Endothelial cell of hepatic sinusoid (primary cell): ENCODE results near the gene CFAP53.

ENCODE experiments used
- in situ Hi-C: cut with HindIII; loops from 2 replicates; pipeline ENCODE4 v1.10.0; 2017; ENCODE audit warnings: low sequenced_read_pairs

CFAP53 gene

DNA sequence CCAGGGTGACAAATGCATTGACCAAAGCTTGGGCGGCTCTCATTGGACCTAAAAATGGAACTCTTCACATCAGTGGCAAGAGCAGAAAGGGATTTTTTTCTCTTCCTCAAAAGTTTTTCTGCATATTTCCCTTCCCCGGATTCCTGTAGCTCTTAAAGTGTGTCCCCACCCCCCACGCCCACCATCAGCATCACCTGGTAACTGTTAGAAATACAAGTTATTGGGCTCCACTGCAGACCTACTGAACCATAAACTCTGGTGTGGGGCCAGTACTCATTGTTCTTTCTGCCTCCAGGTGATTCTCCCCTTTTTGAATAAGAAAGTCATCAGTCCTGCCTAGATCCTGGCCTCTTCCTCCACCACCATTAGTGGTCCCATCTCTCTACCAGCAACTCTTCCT, 70.0 kb downstream of the CFAP53 start:
- in situ Hi-C loops, result no loop called here

DNA sequence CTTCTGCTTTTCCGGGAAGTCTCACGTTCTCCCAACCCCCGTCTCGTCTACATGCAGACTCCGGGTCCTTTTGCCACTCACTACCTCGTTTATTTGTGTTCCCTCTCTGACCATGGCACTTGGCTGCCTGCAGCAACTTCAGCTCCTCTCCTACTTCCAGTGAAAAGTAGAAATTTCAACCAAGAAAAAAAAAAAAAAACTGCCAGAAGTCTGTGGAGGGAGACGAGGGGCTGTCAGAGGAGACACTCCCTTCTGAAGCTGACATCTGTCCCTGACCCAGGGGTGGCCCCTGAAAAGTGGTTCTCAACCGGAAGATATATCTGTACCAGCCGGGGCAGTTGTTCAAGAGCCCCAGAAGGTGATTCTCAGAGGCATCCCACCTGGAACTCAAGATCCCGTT, 70.6 kb downstream of the CFAP53 start:
- in situ Hi-C loops, result no loop called here

DNA sequence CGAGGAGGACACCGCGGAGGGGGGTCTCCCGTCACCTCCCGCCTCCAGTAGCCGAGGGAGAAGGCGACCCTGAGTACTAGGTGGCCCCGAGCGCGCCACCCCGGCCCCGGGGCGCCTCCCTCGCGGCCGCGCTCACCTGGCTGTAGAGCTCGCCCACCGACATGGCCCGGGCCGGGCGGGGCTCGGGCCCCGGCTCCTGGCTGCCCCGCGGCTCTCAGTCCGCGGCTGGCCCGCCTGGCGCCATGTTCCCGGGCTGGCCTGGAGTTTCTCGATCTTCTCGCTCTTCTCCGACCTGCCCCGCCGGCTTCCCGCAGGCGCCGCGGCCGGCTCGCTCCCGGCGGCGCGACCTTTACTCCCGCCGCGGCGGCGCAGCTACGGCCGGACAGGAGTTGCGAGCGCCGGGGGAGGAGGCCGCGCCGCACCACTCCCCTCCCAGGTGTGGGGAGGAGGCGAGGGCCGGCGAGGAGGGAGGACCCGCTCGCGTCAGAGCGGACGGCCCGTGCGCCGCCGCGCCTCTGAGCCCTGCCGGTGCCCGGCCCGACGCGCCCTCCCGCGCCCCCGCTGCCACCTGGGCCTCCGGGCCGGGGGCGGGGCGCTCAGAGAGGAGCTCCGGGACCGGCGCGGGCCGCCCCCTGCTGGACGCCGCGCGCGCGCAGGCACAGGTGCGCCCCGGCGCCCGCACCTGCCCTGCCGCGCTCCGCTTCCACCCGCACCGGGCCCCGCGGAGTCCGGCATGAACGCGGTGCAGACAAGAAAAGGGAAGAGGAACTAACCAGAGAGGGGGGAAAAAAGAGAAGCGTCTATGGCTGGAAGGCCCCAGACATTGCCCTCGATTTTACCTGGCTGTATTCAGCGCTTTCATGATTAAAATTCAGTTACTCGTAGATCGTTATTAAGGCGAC, 71.4 kb downstream of the CFAP53 start, which contains the start of gene MYO5B:
Gene MYO5B (minus strand): TSS at position 517 of the 902 bp plus-strand sequence. CDS start 354 bp downstream, at position 163.
- in situ Hi-C loops, result no loop called here

DNA sequence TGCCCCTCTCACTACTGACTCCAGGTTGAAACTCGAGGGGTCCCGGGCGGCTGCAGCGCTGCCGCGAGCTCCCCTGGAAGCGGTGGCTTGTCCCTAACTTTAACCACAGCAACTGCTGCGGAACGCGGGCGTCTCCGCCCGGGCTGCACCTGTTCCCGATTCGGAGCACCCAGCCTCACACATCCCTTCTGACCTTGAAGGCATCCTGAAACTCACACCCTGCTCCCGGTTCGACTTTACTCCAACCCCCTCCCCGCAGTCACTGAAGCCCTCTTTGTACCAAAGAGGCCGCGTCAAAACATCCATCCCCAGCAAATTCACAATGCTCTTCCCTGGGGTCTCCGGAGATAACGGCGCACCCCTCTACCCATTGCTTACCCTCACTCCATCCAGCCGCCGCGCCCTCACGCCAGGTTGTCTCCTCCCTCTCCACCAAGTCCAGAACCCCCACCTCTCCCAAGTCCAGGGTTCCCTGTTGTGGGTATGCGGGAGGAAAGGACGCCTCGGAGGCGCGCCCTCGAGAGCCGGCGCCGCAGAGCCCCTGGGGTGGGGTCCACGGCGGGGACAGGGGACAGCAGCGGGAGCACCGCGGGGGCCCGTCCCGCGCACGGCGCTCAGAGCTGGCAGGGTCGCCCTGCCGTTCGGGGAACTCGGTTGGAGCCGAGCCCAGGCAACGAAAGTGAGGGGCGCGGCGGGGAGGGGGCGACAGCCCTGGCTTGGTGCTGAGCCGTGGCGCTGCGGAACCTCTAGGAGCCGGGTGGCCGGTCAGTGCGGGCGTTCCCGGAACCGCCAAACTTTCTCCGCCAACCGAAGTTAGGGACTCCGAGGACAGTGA, 72.3 kb downstream of the CFAP53 start:
- in situ Hi-C loops, result no loop called here

- in situ Hi-C loops, result no loop called here
Measured at GRCh38 chr18:50192995-50193795, 73.1 kb downstream of the CFAP53 start.

- in situ Hi-C loops, result no loop called here
Measured at GRCh38 chr18:50190926-50191325, 75.4 kb downstream of the CFAP53 start.

DNA sequence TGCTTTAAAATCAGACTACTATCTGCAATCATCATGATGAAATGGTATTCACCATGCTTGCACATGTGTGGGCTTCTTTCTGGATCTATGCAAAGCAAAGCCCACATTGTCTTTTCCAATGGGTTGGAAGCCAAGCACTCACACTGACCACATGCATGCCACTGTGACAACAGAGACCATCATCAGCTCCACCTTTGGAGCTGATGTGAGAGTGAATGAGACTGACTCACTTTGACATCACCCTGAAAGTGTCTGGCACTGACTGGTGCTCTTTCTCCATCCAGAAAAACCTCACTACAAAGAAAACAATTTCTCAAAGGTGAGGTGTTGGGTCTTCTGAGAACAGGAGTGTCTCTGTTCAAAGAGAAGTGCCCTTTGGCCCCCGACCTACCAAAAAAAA, 76.1 kb downstream of the CFAP53 start:
- in situ Hi-C loops, result no loop called here

DNA sequence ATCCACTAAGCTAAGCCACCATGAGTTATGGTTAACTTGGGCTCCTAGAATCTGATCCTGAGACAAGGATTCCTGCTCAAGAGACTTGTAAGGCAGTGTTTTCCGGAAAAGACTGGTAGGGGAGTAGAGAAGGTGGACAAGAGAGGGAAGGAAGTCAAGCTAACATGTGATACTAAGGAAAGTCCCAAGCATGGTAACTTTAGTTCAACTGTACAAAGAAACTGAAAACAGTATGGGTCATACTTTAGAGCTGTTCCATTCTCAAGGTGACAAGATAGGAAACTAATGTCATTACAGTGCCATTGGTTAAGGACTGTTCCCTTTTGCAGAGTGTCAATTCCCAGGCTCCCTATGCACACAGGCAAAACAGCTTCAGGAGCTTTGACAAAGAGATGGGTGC, 77.1 kb downstream of the CFAP53 start:
- in situ Hi-C loops, result no loop called here

DNA sequence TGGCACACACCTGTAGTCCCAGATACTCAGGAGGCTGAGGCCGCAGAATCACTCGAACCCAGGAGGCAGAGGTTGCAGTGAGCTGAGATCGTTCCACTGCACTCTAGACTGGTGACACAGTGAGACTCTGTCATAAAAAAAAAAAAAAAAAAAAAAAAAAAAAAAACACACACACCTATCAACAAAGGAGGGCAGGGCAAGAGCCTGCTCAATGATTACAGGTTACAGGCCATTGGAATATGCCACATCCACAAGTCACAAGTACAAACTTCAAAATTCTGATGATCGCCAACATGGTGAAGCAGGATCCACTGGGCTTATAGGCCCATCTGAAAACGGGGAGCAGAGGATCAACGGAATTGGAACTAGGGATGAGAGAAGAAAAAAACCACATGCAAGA, 77.6 kb downstream of the CFAP53 start:
- in situ Hi-C loops, result no loop called here

- in situ Hi-C loops, result no loop called here
Measured at GRCh38 chr18:50187659-50188058, 78.6 kb downstream of the CFAP53 start.

DNA sequence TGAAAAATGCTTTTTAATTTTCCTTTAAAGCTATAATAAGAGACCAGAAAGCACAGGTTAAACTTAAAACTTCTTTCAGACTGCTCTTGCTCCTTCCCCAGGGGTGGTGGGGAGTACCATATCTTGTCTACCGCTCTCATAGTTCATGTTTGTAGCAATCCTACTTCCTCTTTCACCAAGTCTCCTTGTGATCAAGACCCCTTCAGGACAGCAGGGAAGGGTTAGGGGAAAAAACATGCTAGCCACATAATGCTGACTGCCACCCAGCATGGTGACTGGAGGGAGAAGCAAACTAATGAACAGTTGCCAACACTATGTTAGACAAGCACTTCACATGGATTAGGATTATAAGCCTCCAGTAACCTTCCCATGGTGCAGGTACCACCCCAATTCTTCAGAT, 79.9 kb downstream of the CFAP53 start:
- in situ Hi-C loops, result no loop called here

DNA sequence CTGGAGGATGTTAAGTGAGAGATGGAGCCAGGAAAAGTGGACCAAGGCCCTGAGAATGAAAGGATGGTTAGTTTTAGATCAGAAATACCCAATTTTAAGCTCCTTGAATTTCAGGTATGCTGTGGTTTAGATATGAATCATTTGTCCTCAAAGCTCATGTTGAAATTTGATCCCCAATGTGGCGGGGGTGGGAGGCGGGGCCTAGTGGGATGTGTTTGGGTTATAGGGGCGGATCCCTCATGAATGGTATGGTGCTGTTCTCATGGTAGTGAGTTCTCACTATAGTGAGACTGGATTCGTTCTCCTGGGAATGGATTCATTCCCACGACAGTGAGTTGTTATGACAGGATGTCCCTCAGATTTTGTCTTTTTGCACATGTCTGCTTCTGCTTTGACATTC, 82.7 kb downstream of the CFAP53 start:
- in situ Hi-C loops, result no loop called here

DNA sequence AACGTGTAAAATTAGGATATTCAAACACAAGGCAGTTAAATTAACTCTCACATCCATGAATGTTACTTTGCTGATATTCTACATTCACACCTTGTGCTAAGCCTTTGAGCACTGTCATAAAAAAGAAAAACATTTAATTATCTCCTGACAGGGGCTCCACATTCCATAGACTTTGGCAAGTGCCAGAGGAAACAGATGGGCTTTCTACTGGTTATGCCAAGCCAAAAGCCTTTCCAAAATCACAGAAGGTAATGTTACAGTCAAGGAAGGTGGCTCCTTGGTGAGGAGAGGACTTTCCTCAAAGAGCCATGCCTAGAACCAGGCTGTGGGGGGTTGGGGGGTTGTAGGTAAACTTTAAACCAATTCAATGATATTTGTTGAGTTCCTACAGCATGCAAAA, 83.8 kb downstream of the CFAP53 start:
- in situ Hi-C loops, result no loop called here

DNA sequence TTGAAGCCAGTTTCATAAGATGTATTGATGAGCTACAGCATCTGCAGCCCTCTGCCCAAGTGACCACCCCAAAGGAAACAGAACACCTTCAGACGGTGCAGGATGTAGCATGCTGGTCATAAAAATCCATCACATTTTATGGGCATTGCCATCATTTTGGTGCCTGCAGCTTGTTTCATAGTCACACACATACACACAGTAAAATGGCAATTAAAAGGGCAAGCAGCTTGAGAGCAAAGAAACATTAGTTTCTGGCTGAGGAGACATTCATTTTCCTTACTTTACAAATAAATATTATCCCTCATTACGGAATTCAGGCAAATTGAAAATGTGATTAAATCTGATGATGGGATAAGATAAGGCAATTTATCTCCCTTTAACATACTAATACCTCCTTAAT, 84.7 kb downstream of the CFAP53 start:
- in situ Hi-C loops, result no loop called here

GRCh38 chr18:50179465-50179864, 86.8 kb downstream of the CFAP53 start:
- in situ Hi-C loops, result loop anchor here (5.0 kb wide), 1 partner anchor 37 kb away; no protein-coding TSS in a partner anchor

GRCh38 chr18:50177294-50177992, 88.9 kb downstream of the CFAP53 start:
- in situ Hi-C loops, result loop anchor here (5.0 kb wide), 1 partner anchor 35 kb away; no protein-coding TSS in a partner anchor
